Loucy (cell line): ENCODE results near the gene FGD3.

Experiments used
- H2AFZ ChIP-seq: fragments of 200-600 bp; sonication (generic); 2 replicates; pipeline ENCODE4 v1.6.0; 2016; ENCODE audit warnings: antibody characterized with exemption, mild to moderate bottlenecking, low read length, moderate library complexity
- H3F3A ChIP-seq: fragments of 200-600 bp; 2 replicates; pipeline ENCODE4 v1.6.0; 2016; ENCODE audit warnings: antibody characterized with exemption, low read depth, mild to moderate bottlenecking
- H3K27me3 ChIP-seq: fragments of 200-600 bp; sonication (generic); 2 replicates; pipeline ENCODE4 v1.6.1; 2014; ENCODE audit warnings: low read length, mild to moderate bottlenecking; ENCODE audit not compliant: insufficient read depth, poor library complexity, severe bottlenecking
- H3K36me3 ChIP-seq: fragments of 200-600 bp; sonication (generic); 2 replicates; pipeline ENCODE4 v1.6.1; 2016; ENCODE audit warnings: low read length; ENCODE audit not compliant: insufficient read depth
- H3K4me1 ChIP-seq: fragments of 200-600 bp; sonication (generic); 2 replicates; pipeline ENCODE4 v1.5.1; 2014; ENCODE audit warnings: low read length, mild to moderate bottlenecking; ENCODE audit not compliant: insufficient read depth, poor library complexity, severe bottlenecking
- H3K4me2 ChIP-seq: fragments of 200-600 bp; sonication (generic); 2 replicates; pipeline ENCODE4 v1.6.0; 2014; ENCODE audit warnings: antibody characterized with exemption, low read length, low read depth, mild to moderate bottlenecking; ENCODE audit not compliant: poor library complexity, severe bottlenecking
- H3K4me3 ChIP-seq: fragments of 200-600 bp; sonication (generic); 2 replicates; pipeline ENCODE4 v1.5.1; 2014; ENCODE audit warnings: low read length, mild to moderate bottlenecking, mixed read lengths; ENCODE audit not compliant: poor library complexity, severe bottlenecking
- H3K79me2 ChIP-seq: fragments of 200-600 bp; sonication (generic); 2 replicates; pipeline ENCODE4 v1.6.1; 2014; ENCODE audit warnings: low read length; ENCODE audit not compliant: insufficient read depth
- H3K9ac ChIP-seq: fragments of 200-600 bp; sonication (generic); 2 replicates; pipeline ENCODE4 v1.6.0; 2014; ENCODE audit warnings: mild to moderate bottlenecking, low read depth, low read length, moderate library complexity; ENCODE audit not compliant: poor library complexity, severe bottlenecking
- H3K9me2 ChIP-seq: fragments of 200-600 bp; sonication (generic); replicated peaks from 2 replicates; pipeline ENCODE4 v1.6.1; 2016; ENCODE audit warnings: low read depth, low read length, mixed read lengths
- H3K9me3 ChIP-seq: fragments of 200-600 bp; sonication (generic); 2 replicates; pipeline ENCODE4 v1.6.1; 2014; ENCODE audit warnings: mild to moderate bottlenecking, antibody characterized with exemption, low read length, low read depth; ENCODE audit not compliant: insufficient read depth
- H4K20me1 ChIP-seq: fragments of 200-600 bp; sonication (generic); 2 replicates; pipeline ENCODE4 v1.6.0; 2014; ENCODE audit warnings: antibody characterized with exemption, low read length, mild to moderate bottlenecking; ENCODE audit not compliant: insufficient read depth, poor library complexity, severe bottlenecking
- CTCF ChIP-seq: fragments of 200-600 bp; sonication (generic); conservative IDR thresholded peaks from 2 replicates; pipeline ENCODE4 v1.5.1; 2014; ENCODE audit warnings: mild to moderate bottlenecking, antibody characterized with exemption, low read length
- EZH2phosphoT487 ChIP-seq: fragments of 200-600 bp; IDR thresholded peaks from 2 replicates; pipeline ENCODE4 v1.6.1; 2018; ENCODE audit warnings: antibody characterized with exemption, mild to moderate bottlenecking, moderate library complexity, borderline replicate concordance

The FGD3 gene

GRCh38 chr9:93049491-93049890, 102.2 kb downstream of the FGD3 start:
- Histone ChIP-seq H3F3A (no peaks in the 10 kb centered on the region), H3K9me2 (no peaks in the 10 kb centered on the region), H4K20me1 (no peaks in the 10 kb centered on the region), H3K9ac (no peak overlapping the region), H3K27me3 (no peaks in the 10 kb centered on the region), H3K4me3 (no peak overlapping the region), H3K36me3 (no peaks in the 10 kb centered on the region), H3K79me2 (no peaks in the 10 kb centered on the region), H2AFZ (no peak overlapping the region), H3K9me3 (no peaks in the 10 kb centered on the region), H3K4me1 (peaks cover 26% of the 10 kb centered on the region), H3K4me2 (no peak overlapping the region)
- TF ChIP-seq EZH2phosphoT487 (no peak), CTCF (no peak)

GRCh38 chr9:93050231-93050630, 102.9 kb downstream of the FGD3 start:
- H4K20me1 ChIP-seq = no peaks in the 10 kb centered on the region
- H3K9me2 ChIP-seq = no peaks in the 10 kb centered on the region
- peaks cover 26% of the 10 kb centered on the region for H3K4me1 ChIP-seq
- H3K27me3 ChIP-seq = no peaks in the 10 kb centered on the region
- no peak overlapping the region for H3K9ac ChIP-seq
- H2AFZ ChIP-seq = no peak overlapping the region
- TF ChIP-seq CTCF (no peak), EZH2phosphoT487 (no peak)
- no peaks in the 10 kb centered on the region for H3K9me3 ChIP-seq
- H3K36me3 ChIP-seq = no peaks in the 10 kb centered on the region
- H3F3A ChIP-seq = no peaks in the 10 kb centered on the region
- H3K79me2 ChIP-seq = no peaks in the 10 kb centered on the region
- no peak overlapping the region for H3K4me2 ChIP-seq
- no peak overlapping the region for H3K4me3 ChIP-seq

GRCh38 chr9:93051680-93052089, 104.4 kb downstream of the FGD3 start:
- Histone ChIP-seq H3K4me3 (no peak overlapping the region), H3K9me2 (no peaks in the 10 kb centered on the region), H3K4me2 (no peak overlapping the region), H3K9me3 (no peaks in the 10 kb centered on the region), H3K9ac (no peak overlapping the region), H3F3A (no peaks in the 10 kb centered on the region), H3K79me2 (no peaks in the 10 kb centered on the region), H3K4me1 (peaks cover 26% of the 10 kb centered on the region), H3K27me3 (no peaks in the 10 kb centered on the region), H4K20me1 (no peaks in the 10 kb centered on the region), H2AFZ (no peak overlapping the region), H3K36me3 (no peaks in the 10 kb centered on the region)
- TF ChIP-seq CTCF = no peak
- no peak for TF ChIP-seq EZH2phosphoT487
